HK-2 (cell line): ENCODE measurements around the gene TYK2.
"Not testable (repeated sequence)": the region's sequence is repeated elsewhere in the genome, so short reads cannot be mapped to it uniquely, and the experiment has no call there.

Experiments used
- DNase-seq: peaks from one replicate; pipeline ENCODE4 v3.0.0-alpha.2; 2018; ENCODE audit not compliant: unreplicated experiment

Gene TYK2

GRCh38 chr19:10377140-10377640, 3.2 kb downstream of the TYK2 start:
- DNase-seq: not testable (repeated sequence)

GRCh38 chr19:10374931-10375330, 5.4 kb downstream of the TYK2 start:
- DNase-seq: no peak

GRCh38 chr19:10372690-10373089, 7.7 kb downstream of the TYK2 start:
- DNase-seq: no peak

GRCh38 chr19:10368101-10368803, 12.1 kb downstream of the TYK2 start:
- no peak for DNase-seq

GRCh38 chr19:10366950-10367512, 13.3 kb downstream of the TYK2 start:
- DNase-seq: not testable (repeated sequence)

GRCh38 chr19:10365518-10365917, 14.9 kb downstream of the TYK2 start:
- no peak for DNase-seq

GRCh38 chr19:10364644-10365043, 15.7 kb downstream of the TYK2 start:
- DNase-seq: no peak

GRCh38 chr19:10363789-10364281, 16.5 kb downstream of the TYK2 start:
- peak; percentile 58 for DNase-seq

GRCh38 chr19:10362259-10362658, 18.1 kb downstream of the TYK2 start:
- no peak for DNase-seq

GRCh38 chr19:10361569-10362011, 18.8 kb downstream of the TYK2 start:
- DNase-seq: no peak

GRCh38 chr19:10356431-10356830, 23.9 kb downstream of the TYK2 start:
- no peak for DNase-seq

GRCh38 chr19:10353793-10354391, 26.5 kb downstream of the TYK2 start:
- DNase-seq: no peak

- no peak for DNase-seq
These were observed 27.4 kb downstream of the TYK2 start for GRCh38 chr19:10352764-10353671.

GRCh38 chr19:10346509-10346908, 33.9 kb downstream of the TYK2 start:
- DNase-seq: no peak

GRCh38 chr19:10344780-10345179, 35.6 kb downstream of the TYK2 start:
- no peak for DNase-seq

GRCh38 chr19:10343495-10343894, 36.9 kb downstream of the TYK2 start:
- no peak for DNase-seq

- DNase-seq: no peak
These were observed 40.4 kb downstream of the TYK2 start for GRCh38 chr19:10339977-10340376.

GRCh38 chr19:10339380-10339960, 40.9 kb downstream of the TYK2 start, which contains the start of gene ICAM3:
ICAM3 (minus strand) TSS chr19:10339624; CDS start chr19:10339614, 10 bp downstream.
- no peak for DNase-seq

GRCh38 chr19:10338940-10339339, 41.4 kb downstream of the TYK2 start:
- no peak for DNase-seq

- not testable (repeated sequence) for DNase-seq
These were observed 43.6 kb downstream of the TYK2 start for GRCh38 chr19:10336725-10337124.

- DNase-seq: no peak
These were observed 44.9 kb downstream of the TYK2 start for GRCh38 chr19:10335352-10335985.
